Natural killer cell (primary cell): ENCODE measurements around the gene DTNBP1. TPM values are rescaled to one million over a fixed set of nuclear protein-coding genes. Genes with fewer than 3 reads are reported as not detected.

Experiments used
- ATAC-seq, 3 donors: fragments of 150-1000 bp in 2 of 3; fragments of 200-7000 bp in 1 of 3; cut with Tn5 transposase; 1 replicate in 1 of 3; 2 replicates in 2 of 3; pipeline ENCODE4 v1.10.0; 2021; ENCODE audit warnings: mild to moderate bottlenecking in 2 of 3, moderate library complexity in 2 of 3
- DNase-seq, 2 donors: peaks; one replicate each; pipeline versions ENCODE4 v3.0.0 to v3.0.0-alpha.2; 2013 to 2021; ENCODE audit warnings: mixed read lengths in 1 of 2
- H3K27ac ChIP-seq: one replicate; pipeline ENCODE4 v1.5.1; 2013; ENCODE audit warnings: mild to moderate bottlenecking, low read length
- H3K27me3 ChIP-seq: one replicate; pipeline ENCODE4 v1.6.1; 2013; ENCODE audit warnings: low read length; ENCODE audit not compliant: control insufficient read depth, insufficient read depth
- H3K36me3 ChIP-seq: one replicate; pipeline ENCODE4 v1.6.1; 2013; ENCODE audit warnings: low read length; ENCODE audit not compliant: control insufficient read depth, insufficient read depth
- H3K4me1 ChIP-seq: one replicate; pipeline ENCODE4 v1.6.1; 2013; ENCODE audit warnings: low read length; ENCODE audit not compliant: control insufficient read depth, insufficient read depth
- H3K4me3 ChIP-seq: one replicate; pipeline ENCODE4 v1.5.1; 2013; ENCODE audit warnings: low read length
- H3K9me3 ChIP-seq: one replicate; pipeline ENCODE4 v1.6.1; 2013; ENCODE audit warnings: low read length; ENCODE audit not compliant: control insufficient read depth, insufficient read depth
- H3K27ac Mint-ChIP-seq, 2 donors: one replicate each; pipeline ENCODE4 v1.8.0; 2022; ENCODE audit warnings: mild to moderate bottlenecking in 2 of 2, mixed read lengths in 2 of 2, moderate library complexity in 1 of 2
- H3K27me3 Mint-ChIP-seq, 2 donors: one replicate each; pipeline ENCODE4 v1.8.0; 2022; ENCODE audit warnings: low read depth in 2 of 2, mixed read lengths in 2 of 2
- H3K36me3 Mint-ChIP-seq: one replicate; pipeline ENCODE4 v1.8.0; 2022; ENCODE audit warnings: mixed read lengths
- H3K4me1 Mint-ChIP-seq, 2 donors: one replicate each; pipeline ENCODE4 v1.8.0; 2022; ENCODE audit warnings: mixed read lengths in 2 of 2
- H3K4me3 Mint-ChIP-seq: one replicate; pipeline ENCODE4 v1.8.0; 2022; ENCODE audit warnings: mild to moderate bottlenecking, moderate library complexity, mixed read lengths
- H3K9me3 Mint-ChIP-seq, 2 donors: one replicate each; pipeline ENCODE4 v1.8.0; 2022; ENCODE audit warnings: mixed read lengths in 2 of 2
- WGBS: methylation state at CpG from one replicate; pipeline ENCODE4 v1.1.7; 2013; ENCODE audit warnings: missing lambda C conversion rate; ENCODE audit not compliant: insufficient coverage; 5-methylcytosine and 5-hydroxymethylcytosine counted together
- intact Hi-C: fragments of 100-400 bp; cut with micrococcal nuclease; formaldehyde crosslinking; loops from one replicate; pipeline ENCODE4 v1.14.2; 2022
- total RNA-seq, 4 donors: library from RNA; stranded (reverse); fragments of 120-200 nt in 1 of 4; gene quantifications; one replicate each; pipeline versions ENCODE4 v1.2.3 to v1.2.4, GENCODE V29; 2013 to 2022
- TF ChIP-seq, protein P1 (sequence below): fragments of 200-600 bp; IDR thresholded peaks from one replicate; pipeline ENCODE4 v1.8.0; 2022; ENCODE audit warnings: antibody characterized with exemption

The DTNBP1 gene
- total RNA-seq, 3 donors from 2014 or later (not counting 1 experiment from before 2014, with no cell fraction given), result 31.6 to 42.2 (median 38.4) TPM

DNA sequence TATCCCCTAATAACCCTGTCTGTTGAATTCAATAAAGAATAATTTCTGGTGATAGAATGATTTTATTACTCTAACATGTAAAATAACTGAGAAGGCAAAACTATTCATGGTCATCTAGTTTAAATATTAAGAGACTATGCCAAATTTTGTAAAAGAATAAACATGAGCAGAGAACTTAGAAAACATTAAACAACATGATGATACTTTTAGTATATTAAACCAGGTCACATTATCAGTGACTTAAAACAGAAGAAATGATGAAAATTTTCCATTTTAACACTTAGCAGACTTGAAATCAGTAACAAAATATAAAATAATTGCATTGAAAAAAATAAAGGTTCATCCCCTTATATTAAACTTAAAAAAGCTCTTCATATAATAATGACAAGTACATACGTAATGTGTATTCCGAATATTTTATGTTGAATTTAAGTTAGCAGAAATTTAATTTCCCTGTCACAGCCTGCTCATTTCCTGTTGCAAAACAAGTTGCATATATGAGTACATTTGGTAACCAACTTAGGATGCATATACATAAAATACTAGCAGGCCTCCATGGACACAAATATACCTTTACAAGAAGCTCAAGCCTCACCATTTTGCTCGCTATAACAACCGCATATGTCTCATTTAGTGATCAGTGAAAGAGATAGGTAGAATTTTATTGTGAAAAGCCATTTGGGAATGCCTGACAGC, 40.6 kb downstream of the DTNBP1 start:
- H3K4me3 ChIP-seq, result no peak overlapping the region

DNA sequence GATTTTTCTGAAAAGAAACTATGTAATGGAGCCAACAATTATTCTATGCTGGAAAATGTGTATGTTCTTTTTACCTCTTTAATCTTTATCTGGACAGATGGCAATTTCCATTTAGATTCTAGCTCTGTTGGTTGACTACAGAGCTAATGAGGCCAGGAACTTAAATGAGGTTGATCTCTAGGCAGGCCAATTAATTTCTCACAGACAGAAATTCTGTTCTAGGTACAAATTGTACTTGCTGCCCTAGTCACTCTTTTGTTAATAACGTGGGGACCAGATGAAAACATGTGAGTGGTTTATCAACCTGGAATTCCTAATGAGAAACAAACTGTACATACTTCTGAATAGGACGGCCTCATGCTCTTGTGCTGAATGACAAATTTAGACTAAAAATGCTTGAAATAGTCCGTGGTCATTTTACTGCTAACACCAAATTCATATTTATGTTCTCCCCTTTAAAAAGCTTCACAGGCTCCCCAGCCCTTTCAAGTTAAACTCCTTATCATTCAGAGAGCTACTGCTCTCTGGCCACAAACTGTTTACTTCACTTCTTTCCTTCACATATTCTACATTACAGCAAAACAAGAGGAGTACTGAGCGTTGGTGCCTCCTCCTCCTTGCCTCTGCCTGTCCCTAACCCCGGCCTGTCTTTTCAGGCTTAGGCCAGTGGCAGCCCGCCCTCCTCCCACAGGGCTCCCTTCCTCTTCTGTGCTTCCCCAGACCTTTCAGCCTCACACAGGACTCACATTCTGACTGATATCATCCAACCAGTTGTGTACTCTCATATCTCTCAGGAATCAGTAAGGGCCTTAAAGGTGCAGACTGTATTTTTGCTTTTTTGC, 41.4 kb downstream of the DTNBP1 start:
- H3K4me3 ChIP-seq, result no peak overlapping the region
- intact Hi-C loops, result loop anchor here (5.0 to 10.0 kb wide), 3 partner anchors 114 to 513 kb away; no protein-coding TSS in a partner anchor
- no peaks in the 10 kb centered on the region for H3K9me3 ChIP-seq
- Mint-ChIP-seq H3K27me3 (no peaks in the 10 kb centered on the region), H3K27ac (peak overlapping the region in 1 of 2 donors; percentile 84), H3K36me3 (peaks cover 9% of the 10 kb centered on the region), H3K9me3 (no peaks in the 10 kb centered on the region), H3K4me3 (no peak overlapping the region), H3K4me1 (peaks cover 37 to 51% of the 10 kb centered on the region in 2 donors)
- H3K4me1 ChIP-seq, result peaks cover 6% of the 10 kb centered on the region
- ATAC-seq, result peak in 2 of 3 donors; percentile 53 to 67
- WGBS, result 44% methylated on average over 6 of the region's 6 CpGs
- peak overlapping the region; percentile 34 for H3K27ac ChIP-seq
- no peaks in the 10 kb centered on the region for H3K27me3 ChIP-seq
- H3K36me3 ChIP-seq, result peaks cover 12% of the 10 kb centered on the region
- TF ChIP-seq, protein P1, sequence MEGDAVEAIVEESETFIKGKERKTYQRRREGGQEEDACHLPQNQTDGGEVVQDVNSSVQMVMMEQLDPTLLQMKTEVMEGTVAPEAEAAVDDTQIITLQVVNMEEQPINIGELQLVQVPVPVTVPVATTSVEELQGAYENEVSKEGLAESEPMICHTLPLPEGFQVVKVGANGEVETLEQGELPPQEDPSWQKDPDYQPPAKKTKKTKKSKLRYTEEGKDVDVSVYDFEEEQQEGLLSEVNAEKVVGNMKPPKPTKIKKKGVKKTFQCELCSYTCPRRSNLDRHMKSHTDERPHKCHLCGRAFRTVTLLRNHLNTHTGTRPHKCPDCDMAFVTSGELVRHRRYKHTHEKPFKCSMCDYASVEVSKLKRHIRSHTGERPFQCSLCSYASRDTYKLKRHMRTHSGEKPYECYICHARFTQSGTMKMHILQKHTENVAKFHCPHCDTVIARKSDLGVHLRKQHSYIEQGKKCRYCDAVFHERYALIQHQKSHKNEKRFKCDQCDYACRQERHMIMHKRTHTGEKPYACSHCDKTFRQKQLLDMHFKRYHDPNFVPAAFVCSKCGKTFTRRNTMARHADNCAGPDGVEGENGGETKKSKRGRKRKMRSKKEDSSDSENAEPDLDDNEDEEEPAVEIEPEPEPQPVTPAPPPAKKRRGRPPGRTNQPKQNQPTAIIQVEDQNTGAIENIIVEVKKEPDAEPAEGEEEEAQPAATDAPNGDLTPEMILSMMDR, result no peak
- DNase-seq, result no peak

More for the DNA sequence above, 40.6 kb downstream of the DTNBP1 start:
- ATAC-seq (no peak), DNase-seq (no peak)
- H3K9me3 Mint-ChIP-seq, result no peaks in the 10 kb centered on the region
- peak overlapping the region in 1 of 2 donors; percentile 84 for H3K27ac Mint-ChIP-seq
- no peak overlapping the region for H3K4me3 Mint-ChIP-seq
- H3K4me1 Mint-ChIP-seq, result peaks cover 31 to 51% of the 10 kb centered on the region in 2 donors
- intact Hi-C loops, result loop anchor here (5.0 to 10.0 kb wide), 3 partner anchors 115 to 513 kb away; no protein-coding TSS in a partner anchor
- H3K27me3 ChIP-seq, result no peaks in the 10 kb centered on the region
- H3K9me3 ChIP-seq, result no peaks in the 10 kb centered on the region
- H3K36me3 Mint-ChIP-seq, result peaks cover 9% of the 10 kb centered on the region
- 90% methylated on average over 2 of the region's 4 CpGs for WGBS
- H3K4me1 ChIP-seq, result peaks cover 8% of the 10 kb centered on the region
- no peak overlapping the region for H3K27ac ChIP-seq
- TF ChIP-seq, protein P1, result no peak
- H3K36me3 ChIP-seq, result peaks cover 17% of the 10 kb centered on the region
- no peaks in the 10 kb centered on the region for H3K27me3 Mint-ChIP-seq

DNA sequence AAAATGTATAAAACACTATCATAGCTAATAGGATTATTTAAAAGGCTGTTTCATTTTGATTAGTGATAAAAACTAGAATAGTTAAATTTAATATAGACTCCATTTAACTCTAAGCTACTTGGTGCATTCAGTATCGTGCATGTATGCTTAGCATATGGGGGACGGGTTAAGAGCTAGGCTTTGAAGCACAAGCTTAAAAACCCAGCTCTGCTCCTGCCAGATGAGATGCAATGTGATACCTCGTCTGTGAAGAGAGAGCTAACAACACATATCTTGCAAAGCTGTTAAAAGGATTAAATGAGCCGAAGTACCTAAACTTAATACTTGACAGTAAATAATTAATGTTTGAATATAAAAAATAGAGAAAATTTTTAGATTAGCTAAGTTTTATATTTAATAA, 42.2 kb downstream of the DTNBP1 start:
- DNase-seq (no peak), ATAC-seq (no peak)
- no peak overlapping the region for H3K4me3 ChIP-seq
- 77% methylated on average over 3 of the region's 4 CpGs for WGBS
- Mint-ChIP-seq H3K27ac (peak overlapping the region in 1 of 2 donors; percentile 84), H3K4me3 (no peak overlapping the region), H3K9me3 (no peaks in the 10 kb centered on the region), H3K36me3 (peaks cover 9% of the 10 kb centered on the region), H3K4me1 (peaks cover 44 to 53% of the 10 kb centered on the region in 2 donors), H3K27me3 (no peaks in the 10 kb centered on the region)
- H3K4me1 ChIP-seq, result peaks cover 9% of the 10 kb centered on the region
- TF ChIP-seq, protein P1, result no peak
- intact Hi-C loops, result loop anchor here (5.0 to 10.0 kb wide), 3 partner anchors 113 to 514 kb away; no protein-coding TSS in a partner anchor
- H3K36me3 ChIP-seq, result peaks cover 5% of the 10 kb centered on the region
- H3K27me3 ChIP-seq, result no peaks in the 10 kb centered on the region
- no peaks in the 10 kb centered on the region for H3K9me3 ChIP-seq
- H3K27ac ChIP-seq, result no peak overlapping the region
